ENCODE measurements around the gene STIP1.
"Not testable (repeated sequence)": the region's sequence is repeated elsewhere in the genome, so short reads cannot be mapped to it uniquely, and the experiment has no call there.

DNA sequence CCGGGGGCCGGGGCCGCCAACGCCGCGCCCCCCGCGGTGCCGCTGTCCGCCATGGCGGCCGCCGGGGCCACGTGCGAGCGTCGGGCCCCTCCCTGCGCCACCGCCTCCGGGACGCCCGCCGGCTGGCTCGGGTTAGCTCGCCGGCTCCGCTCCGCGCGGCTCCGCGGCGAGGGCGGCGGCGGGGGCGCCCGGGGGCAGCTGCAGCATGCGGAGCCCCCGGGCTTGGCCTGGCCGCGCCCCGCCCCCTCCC, 60.6 kb downstream of the STIP1 start:
- not testable (repeated sequence) for TF ChIP-seq YY1 (IDR thresholded peaks at IDR 0.05; ENCODE audit: insufficient read depth, insufficient read length); ZNF274 (IDR thresholded peaks at IDR 0.05; ENCODE audit: low read depth, low read length)
